KMS-11 (cell line): Measurements from ENCODE around the gene PPIF.

ENCODE experiments used
- H2AFZ ChIP-seq: fragments of 200-600 bp; sonication (generic); 2 replicates; pipeline ENCODE4 v1.6.1; 2016; ENCODE audit warnings: antibody characterized with exemption, mixed run types, low read depth
- H3K27ac ChIP-seq: fragments of 200-600 bp; sonication (generic); 2 replicates; pipeline ENCODE4 v1.6.1; 2016; ENCODE audit warnings: mild to moderate bottlenecking, mixed run types
- H3K27me3 ChIP-seq: fragments of 200-600 bp; sonication (generic); 2 replicates; pipeline ENCODE4 v1.6.1; 2017; ENCODE audit warnings: mild to moderate bottlenecking, low read depth, mixed run types, moderate library complexity; ENCODE audit not compliant: insufficient read depth
- H3K36me3 ChIP-seq: fragments of 200-600 bp; sonication (generic); 2 replicates; pipeline ENCODE4 v1.6.1; 2017; ENCODE audit warnings: mild to moderate bottlenecking, mixed run types; ENCODE audit not compliant: insufficient read depth
- H3K4me1 ChIP-seq: fragments of 200-600 bp; sonication (generic); 2 replicates; pipeline ENCODE4 v1.6.1; 2016; ENCODE audit warnings: mild to moderate bottlenecking, low read depth, mixed run types; ENCODE audit not compliant: poor library complexity, severe bottlenecking
- H3K4me2 ChIP-seq: fragments of 200-600 bp; sonication (generic); 2 replicates; pipeline ENCODE4 v1.7.0; 2016; ENCODE audit warnings: mild to moderate bottlenecking, mixed run types
- H3K4me3 ChIP-seq: fragments of 200-600 bp; sonication (generic); IDR thresholded peaks from 2 replicates; pipeline ENCODE4 v1.6.1; 2017; ENCODE audit warnings: low read depth, low read length, mixed read lengths; ENCODE audit not compliant: insufficient read depth
- H3K79me2 ChIP-seq: fragments of 200-600 bp; sonication (generic); 2 replicates; pipeline ENCODE4 v1.6.1; 2016; ENCODE audit warnings: low read depth, mixed run types; ENCODE audit not compliant: insufficient read depth
- H3K9ac ChIP-seq: fragments of 200-600 bp; sonication (generic); 2 replicates; pipeline ENCODE4 v1.6.1; 2016; ENCODE audit warnings: mild to moderate bottlenecking, mixed run types
- H4K20me1 ChIP-seq: fragments of 200-600 bp; sonication (generic); 2 replicates; pipeline ENCODE4 v1.6.1; 2016; ENCODE audit warnings: mild to moderate bottlenecking, mixed run types; ENCODE audit not compliant: insufficient read depth
- TF ChIP-seq, protein P1 (sequence below): fragments of 200-600 bp; sonication (generic); conservative IDR thresholded peaks from 2 replicates; pipeline ENCODE4 v1.6.1; 2017; ENCODE audit warnings: low read depth, mild to moderate bottlenecking, antibody characterized with exemption, low read length, moderate library complexity, mixed read lengths

Gene PPIF

DNA sequence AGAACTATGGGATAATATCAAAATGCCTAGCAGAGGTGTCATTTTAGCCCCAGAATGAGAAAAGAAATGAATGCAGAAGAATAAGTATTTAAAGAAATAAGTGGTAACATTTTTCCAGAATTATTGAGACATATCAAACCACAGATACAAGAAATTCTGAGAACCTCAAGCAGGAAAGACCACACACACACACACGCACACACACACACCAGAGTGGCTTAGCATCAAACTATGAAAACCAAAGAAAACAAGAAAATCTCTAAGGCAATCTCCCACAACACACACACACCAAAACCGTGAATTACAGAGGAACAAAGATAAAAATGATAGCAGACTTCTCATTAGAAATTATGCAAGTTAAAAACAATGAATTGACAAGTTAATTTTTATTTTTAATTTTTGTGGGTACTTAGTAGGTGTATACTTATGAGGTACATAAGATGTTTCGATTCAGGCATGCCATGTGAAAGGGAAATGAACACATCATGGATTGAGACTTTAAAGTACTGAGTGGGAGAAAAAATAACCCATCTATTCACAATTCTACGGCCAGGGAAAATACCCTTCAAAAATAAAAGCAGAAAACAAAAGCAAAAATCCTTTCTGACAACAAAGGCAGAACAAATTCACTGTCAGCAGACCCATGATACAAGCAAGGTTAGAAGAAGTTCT lies 14.6 kb downstream of the PPIF start:
- no peaks in the 10 kb centered on the region for H3K27me3 ChIP-seq
- H3K79me2 ChIP-seq: no peaks in the 10 kb centered on the region
- no peak overlapping the region for H3K4me2 ChIP-seq
- H4K20me1 ChIP-seq: no peaks in the 10 kb centered on the region
- TF ChIP-seq, protein P1, sequence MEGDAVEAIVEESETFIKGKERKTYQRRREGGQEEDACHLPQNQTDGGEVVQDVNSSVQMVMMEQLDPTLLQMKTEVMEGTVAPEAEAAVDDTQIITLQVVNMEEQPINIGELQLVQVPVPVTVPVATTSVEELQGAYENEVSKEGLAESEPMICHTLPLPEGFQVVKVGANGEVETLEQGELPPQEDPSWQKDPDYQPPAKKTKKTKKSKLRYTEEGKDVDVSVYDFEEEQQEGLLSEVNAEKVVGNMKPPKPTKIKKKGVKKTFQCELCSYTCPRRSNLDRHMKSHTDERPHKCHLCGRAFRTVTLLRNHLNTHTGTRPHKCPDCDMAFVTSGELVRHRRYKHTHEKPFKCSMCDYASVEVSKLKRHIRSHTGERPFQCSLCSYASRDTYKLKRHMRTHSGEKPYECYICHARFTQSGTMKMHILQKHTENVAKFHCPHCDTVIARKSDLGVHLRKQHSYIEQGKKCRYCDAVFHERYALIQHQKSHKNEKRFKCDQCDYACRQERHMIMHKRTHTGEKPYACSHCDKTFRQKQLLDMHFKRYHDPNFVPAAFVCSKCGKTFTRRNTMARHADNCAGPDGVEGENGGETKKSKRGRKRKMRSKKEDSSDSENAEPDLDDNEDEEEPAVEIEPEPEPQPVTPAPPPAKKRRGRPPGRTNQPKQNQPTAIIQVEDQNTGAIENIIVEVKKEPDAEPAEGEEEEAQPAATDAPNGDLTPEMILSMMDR: no peak
- no peak overlapping the region for H2AFZ ChIP-seq
- H3K4me1 ChIP-seq: no peaks in the 10 kb centered on the region
- H3K9ac ChIP-seq: no peak overlapping the region
- no peaks in the 10 kb centered on the region for H3K36me3 ChIP-seq
- H3K4me3 ChIP-seq: no peak overlapping the region
- H3K27ac ChIP-seq: no peak overlapping the region

DNA sequence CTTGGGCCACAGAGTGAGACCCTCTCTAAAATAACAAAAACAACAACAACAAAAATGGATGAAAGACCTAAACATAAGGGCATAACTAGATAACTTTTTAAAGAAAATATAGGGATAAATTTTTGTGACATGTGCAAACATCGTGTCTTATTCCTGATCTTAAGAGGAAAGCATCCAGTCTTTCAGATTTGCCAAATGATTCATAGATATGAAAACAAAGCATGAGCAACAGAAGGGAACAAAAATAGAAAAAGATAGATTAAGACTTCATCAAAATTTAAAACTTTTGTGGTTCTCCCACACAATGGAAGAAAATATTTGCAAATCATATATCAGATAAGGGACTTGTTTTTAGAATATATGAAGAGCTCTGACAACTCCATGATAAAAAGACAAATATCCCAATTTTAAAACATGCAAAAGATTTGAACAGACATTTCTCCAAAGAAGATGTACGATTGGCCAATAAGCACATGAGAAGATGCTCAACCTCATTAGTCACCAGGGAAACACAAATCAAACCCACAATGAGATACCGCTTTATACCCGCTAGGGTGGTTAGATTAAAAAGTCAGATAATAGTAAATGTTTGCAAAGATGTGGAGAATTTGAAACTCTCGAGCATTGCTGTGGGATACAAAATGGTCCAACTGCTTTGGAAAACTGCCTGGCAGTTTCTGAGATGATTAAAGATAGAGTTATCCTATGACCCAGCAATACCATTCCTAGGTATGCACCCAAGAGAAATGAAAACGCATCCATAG lies 20.3 kb downstream of the PPIF start:
- no peak overlapping the region for H3K27ac ChIP-seq
- TF ChIP-seq, protein P1: no peak
- H3K4me2 ChIP-seq: no peak overlapping the region
- H3K36me3 ChIP-seq: no peaks in the 10 kb centered on the region
- peaks cover under 1% of the 10 kb centered on the region for H3K4me1 ChIP-seq
- H3K9ac ChIP-seq: no peak overlapping the region
- no peaks in the 10 kb centered on the region for H3K79me2 ChIP-seq
- no peaks in the 10 kb centered on the region for H4K20me1 ChIP-seq
- H3K4me3 ChIP-seq: no peak overlapping the region
- H2AFZ ChIP-seq: no peak overlapping the region
- no peaks in the 10 kb centered on the region for H3K27me3 ChIP-seq

DNA sequence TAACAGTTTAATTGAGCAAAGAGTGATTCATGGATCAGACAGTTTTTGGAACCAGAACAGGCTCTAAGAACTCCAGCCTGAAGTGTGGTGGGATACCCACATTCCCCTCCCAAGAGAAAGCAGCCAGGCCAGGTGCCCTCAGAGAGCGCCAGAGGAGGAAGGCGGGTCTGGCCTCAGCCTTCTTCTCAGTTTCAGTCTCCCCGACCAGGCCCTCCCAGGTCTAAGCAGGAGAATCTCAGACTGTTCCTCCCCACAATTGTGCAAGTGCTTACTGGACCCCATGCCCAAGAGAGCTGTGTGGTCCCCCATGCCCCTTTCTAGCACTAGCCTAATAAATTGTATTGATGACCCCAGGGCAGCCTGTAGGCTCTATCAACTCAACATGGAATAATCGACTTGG lies 25.6 kb downstream of the PPIF start:
- Histone ChIP-seq H3K4me2 (no peak overlapping the region), H3K9ac (no peak overlapping the region), H3K27me3 (no peaks in the 10 kb centered on the region), H3K79me2 (no peaks in the 10 kb centered on the region), H3K4me1 (peaks cover 15% of the 10 kb centered on the region), H4K20me1 (no peaks in the 10 kb centered on the region), H3K4me3 (no peak overlapping the region), H2AFZ (no peak overlapping the region), H3K27ac (no peak overlapping the region), H3K36me3 (no peaks in the 10 kb centered on the region)
- TF ChIP-seq, protein P1: no peak

DNA sequence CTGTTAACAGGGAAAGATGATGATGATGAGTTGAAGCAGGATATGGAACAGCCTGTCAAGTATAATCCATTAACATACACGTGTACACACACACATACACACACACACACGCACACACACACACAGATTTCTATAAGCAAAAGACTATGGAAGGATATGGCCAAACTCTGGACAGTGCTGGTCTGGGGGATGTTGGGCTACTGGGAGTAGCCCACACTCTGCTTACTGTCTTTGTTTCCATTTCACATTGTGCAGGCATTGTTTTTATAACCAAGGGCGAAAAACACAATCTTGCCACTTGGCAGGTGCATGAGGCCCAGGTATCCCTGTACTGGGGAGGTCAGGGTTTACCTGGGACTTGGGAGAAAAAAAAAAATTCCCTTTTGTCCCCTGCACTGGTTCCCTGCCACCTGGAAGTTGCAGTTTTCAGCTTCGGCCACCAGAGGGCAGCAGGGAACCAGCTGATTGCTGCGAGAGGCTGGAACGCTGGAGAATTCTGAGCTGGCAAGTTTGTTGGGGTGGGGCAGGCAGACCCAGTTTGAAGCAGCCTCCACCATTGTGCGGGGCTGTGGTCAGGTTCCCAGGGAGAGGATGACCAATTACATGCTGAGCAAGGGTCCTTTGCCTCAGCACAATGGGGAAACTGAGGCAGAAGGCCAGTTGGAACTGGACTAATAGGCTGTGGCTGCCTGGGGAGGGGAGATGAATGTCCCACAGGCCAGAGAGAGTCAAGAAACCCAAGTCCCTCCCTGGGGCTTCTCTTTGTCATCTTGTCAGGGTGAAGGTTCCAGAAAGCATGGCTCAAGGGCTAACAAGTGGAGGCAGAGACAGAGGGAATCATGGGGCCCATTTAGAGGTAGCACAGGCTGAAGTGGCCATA lies 27.3 kb downstream of the PPIF start:
- Histone ChIP-seq H3K27ac (no peak overlapping the region), H2AFZ (0 out of 2 replicates have a peak overlapping the region, but pooled peaks have one; percentile 8), H3K4me1 (peaks cover 15% of the 10 kb centered on the region), H3K4me3 (no peak overlapping the region), H4K20me1 (no peaks in the 10 kb centered on the region), H3K4me2 (no peak overlapping the region), H3K36me3 (no peaks in the 10 kb centered on the region), H3K79me2 (no peaks in the 10 kb centered on the region), H3K9ac (no peak overlapping the region), H3K27me3 (no peaks in the 10 kb centered on the region)
- TF ChIP-seq, protein P1: peak; percentile 96
